NCI-H2196 (cell line): ENCODE measurements around the gene CPEB3.

Experiments used
- DNase-seq: peaks from one replicate; lab custom pipeline; 2025; ENCODE audit not compliant: unreplicated experiment; lab: John Stamatoyannopoulos, UW

Gene CPEB3

GRCh38 chr10:92268748-92269147 is 22.1 kb downstream of the CPEB3 start:
- no peak for DNase-seq

GRCh38 chr10:92267343-92267742 is 23.5 kb downstream of the CPEB3 start:
- no peak for DNase-seq

DNA sequence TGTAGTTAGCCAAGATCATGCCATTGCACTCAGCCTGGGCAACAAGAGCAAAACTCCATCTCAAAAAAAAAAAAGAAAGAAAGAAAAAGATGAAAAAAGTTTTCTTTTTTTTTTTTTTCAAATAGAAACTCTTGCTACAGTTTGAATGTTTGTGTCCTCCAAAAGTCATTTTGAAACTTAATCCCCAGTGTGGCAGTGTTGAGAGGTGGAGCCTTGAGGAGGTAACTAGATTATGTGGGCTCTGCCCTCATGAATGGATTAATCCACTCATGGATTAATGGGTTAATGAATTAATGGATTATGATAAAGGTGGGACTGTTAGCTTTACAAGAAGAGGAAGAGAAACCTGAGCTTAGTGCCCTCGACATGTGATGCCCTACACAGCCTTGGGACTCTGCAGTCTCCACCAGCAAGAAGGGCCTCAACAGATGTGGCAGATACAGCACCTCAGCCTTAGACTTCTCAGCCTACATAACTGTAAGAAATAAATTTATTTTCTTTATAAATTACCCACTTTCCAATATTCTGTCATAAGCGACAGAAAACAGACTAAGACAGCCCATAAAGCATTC is 25.1 kb downstream of the CPEB3 start:
- no peak for DNase-seq

- no peak for DNase-seq
Measured at GRCh38 chr10:92264249-92264648, 26.6 kb downstream of the CPEB3 start.

DNA sequence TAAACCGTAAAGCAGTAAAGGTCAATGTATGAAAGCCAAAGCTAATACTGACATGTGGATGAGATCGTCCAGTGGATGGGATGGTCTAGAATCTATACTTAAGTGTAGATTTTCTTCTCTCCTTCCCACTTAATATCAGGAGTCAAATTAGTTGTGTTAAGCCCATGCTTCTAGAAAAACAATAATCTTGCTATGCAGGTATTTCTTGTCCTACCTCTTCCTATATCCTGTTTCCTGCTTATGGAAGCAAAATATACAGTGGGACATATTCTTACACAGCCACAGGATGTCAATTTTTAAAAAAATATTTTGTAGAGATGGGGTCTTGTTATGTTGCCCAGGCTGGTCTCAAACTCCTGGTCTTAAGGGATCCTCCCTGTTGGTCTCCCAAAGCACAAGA is 27.5 kb downstream of the CPEB3 start:
- DNase-seq: no peak

- DNase-seq: no peak
Measured at GRCh38 chr10:92248566-92248965, 42.3 kb downstream of the CPEB3 start.

DNA sequence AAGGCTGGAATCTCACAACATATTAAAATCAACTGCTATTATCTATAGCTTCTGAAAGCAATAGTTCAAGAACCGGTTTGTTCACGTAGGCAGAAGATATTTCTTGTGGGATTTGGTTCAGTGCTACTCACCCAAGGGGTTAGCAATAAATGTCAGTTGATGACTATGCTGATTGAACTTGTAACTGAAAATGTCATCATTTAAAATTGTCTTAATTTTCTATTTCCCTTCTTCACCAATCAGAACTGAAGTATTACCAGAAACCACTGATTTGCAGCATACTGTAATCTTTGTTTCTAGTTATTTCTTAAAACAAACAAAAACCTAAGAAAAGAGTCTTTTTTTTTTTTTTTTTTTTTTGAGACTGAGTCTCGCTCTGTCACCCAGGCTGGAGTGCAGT is 46.1 kb downstream of the CPEB3 start:
- DNase-seq: no peak

DNA sequence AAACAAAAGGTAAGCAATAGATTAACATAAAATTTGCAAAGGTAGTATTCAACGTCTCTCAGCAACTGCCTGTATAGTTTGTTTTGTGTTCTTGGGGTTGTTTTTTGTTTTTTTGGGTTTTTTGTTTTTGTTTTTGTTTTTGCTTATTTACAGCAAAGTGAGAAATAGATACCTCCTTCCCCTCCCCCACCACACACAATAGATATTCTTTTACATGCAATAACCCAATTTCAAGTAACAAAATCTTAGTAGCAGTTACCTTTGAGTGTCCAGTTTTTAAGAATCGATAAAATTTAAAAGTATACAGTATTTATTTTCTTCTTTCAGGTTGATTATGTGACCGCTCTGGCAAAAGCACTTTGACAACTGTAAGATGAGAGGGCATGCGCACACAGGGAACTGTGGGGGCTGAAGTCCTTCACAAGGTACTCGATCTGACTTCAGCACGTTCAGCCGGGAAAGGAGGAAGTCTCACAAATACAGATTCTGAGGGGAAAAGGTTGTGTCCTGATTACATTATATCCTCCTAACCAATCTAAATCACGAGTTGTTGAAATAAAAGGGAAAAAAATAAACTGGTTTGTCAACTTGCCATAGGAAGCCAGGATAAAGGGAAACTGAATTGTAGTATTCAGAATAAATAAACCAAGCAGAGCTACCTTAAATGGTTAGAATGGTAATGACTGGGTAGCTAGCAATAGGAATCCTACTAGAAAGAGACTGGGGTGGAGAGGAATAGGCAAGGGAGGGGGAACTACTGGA is 47.8 kb downstream of the CPEB3 start:
- DNase-seq: peak; percentile 52

DNA sequence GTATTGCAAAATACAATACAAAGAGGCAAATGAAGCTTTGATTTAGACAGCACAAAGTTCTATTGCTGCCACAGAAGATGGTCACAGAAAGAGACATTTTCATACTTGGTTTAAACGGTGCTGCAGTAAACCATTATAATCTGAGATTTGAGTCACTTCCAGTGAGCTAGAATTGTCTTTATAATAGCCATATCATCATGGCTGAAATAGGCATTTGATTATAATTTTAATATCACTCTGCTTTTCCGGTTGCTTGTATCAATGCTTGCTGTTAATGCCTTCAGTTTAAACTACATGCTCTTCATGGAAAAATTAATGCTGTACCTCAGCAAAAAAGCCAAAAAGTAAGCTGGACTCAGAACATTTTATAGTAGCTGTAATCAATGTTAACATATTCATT is 48.5 kb downstream of the CPEB3 start:
- DNase-seq: no peak

DNA sequence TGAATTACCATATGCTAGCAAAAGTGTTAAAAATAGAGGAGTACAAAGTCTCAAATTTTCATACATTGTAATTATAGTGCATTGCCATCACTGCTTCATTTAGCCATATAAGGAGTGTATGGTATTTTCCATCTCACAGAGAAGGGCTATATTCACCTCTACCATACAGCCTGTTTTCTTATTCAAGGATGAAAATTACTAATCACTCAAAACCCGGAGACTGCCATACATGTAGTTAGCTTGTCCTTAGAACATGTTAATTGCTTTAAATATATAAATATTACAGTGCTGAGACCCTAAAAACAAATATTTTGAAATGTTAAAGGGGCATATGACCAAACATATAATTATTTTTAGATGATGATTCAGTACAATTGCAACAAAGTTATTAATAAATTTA is 49.4 kb downstream of the CPEB3 start:
- no peak for DNase-seq

GRCh38 chr10:92241158-92241500 is 49.7 kb downstream of the CPEB3 start:
- no peak for DNase-seq

DNA sequence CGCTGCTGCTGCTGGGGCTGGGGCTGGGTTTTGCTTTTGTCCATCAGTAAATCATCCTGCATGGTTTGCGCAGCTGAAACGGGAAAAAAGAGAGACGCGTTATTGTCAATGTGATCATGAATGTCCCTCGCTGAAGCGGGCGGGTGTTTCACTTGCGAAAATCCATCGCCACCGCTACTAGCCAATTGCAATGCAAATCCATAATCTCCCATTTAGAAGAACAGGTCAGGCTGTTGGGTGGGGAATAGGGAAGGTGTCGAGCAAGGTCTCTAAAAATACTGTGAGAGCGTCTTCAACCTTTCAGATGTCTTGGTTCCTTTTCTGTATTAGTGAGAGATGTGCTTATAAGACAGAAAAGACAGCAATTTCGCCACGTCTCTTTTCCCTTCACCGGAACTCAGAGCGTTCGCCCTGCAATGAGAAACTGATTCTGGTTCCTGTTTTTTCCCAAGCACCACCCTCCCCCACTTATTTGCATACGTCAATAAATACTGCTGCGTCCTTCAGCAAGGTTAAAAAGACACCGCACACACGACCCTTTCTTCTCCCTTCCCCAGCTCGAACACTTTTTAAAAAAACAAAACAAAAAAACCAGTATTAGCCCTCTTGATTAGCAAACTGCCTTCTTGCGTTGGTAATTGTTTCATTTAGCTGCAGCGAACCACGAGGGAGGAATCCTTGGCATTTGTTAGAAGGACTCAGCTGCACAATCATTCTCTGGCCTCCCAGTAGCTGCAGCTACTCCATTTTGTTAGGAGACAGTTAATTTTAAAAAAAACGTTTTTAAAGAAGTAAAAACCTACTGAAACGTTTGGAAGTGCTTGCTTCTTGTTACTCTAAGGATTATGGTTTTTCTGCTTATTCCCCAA is 50.4 kb downstream of the CPEB3 start:
- DNase-seq: peak; percentile 17

DNA sequence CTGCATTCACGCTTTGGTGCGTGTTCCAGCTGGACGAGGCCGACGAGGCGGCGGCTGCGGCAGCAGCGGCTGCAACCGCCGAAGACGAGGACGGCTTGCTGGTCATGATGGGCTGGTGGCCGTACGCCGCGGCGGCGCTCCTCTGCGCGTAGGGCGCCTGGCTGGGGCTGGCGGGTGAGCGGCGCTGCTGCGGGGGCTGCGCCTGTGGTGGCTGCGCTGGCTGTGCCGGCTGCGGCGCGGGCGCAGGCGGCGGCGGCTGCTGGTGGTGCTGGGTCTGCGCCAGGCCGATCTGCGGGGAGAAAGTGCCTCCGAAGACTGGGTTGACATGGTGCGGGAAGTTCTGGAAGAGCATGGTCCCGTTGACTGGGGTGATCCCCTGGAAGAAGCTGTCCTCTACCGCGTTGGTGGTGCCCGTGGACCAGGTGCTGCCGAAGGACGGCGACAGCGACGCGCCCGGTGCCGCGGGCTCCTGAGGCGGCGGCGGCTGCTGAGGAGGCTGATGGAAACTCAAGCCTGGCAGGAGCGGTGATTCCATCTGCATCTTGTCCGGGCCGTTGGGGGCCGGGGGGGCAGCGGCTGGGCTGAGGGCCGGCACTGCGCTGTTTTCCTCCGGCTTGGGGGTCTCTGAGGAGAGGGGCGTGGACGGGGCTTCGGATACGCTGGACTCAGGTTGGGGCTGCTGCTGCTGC is 51.1 kb downstream of the CPEB3 start:
- DNase-seq: no peak

DNA sequence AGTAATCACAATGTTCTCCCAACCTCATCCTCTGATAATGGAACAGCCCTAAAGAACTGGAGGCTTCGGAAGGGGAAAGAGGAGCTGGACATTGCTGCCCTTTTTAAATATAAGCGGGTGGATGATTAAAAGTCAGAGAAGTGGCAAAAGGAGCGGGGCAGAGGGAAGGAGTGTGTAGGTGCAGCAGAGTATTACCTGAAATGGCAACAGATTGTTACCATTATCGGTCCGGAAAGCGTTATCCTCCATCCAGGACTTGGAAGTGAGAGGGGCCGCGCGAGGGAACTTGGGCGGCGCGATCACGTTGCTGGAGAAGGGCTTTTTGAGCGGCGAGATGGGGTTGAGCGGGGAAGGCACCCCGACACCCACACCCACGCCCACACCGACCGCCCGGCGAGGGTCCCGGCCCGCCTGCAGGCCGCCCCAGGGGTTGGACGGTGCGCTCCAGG is 51.7 kb downstream of the CPEB3 start:
- DNase-seq: no peak

DNA sequence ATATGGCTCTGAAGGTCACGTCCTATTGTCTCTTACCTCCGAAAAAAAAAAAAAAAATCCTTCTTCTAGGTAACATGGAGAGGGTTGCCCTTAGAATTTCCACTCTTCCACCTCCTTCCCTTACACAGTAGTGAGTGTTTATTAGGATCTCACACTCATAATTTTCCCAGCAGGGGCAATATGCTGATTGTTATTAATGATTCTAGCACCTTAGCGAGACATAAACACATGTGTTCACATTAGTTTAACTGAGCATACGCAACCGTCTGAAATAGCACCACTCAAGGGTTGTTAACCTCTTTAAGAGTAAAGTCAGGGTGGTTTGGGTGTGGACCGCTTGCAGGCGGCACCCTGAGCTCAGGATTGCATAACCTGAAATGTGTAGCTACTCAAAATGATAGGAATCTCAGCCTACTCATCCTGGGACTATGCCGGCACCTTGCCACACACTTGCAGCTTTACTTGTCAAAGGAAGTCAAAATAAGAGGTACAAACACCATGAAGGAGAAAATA is 52.2 kb downstream of the CPEB3 start:
- DNase-seq: no peak

DNA sequence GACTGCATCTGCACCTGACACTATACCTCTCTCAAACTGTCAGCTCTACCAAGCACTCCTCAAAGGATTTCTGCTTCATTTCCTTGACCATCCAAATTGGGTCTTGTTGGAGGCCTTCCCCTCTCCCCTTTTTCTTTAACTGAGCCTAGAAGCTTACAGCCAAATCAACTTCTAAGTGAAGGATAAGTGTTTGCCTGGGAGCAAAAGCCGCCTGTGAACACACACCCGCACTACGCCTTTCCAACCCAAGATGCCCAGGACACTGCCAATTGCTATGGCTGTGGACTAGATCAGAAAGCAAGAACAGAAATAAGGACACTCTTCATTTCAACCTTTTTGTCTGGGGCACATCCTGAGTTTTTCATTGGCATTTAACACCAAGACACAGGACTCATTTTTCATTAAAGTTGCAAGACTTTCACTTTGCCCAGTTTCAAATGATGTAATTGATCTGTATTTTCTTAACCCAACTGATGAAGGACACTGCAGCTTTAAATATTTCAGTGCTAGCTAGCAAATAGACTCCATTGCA is 52.8 kb downstream of the CPEB3 start:
- DNase-seq: no peak

DNA sequence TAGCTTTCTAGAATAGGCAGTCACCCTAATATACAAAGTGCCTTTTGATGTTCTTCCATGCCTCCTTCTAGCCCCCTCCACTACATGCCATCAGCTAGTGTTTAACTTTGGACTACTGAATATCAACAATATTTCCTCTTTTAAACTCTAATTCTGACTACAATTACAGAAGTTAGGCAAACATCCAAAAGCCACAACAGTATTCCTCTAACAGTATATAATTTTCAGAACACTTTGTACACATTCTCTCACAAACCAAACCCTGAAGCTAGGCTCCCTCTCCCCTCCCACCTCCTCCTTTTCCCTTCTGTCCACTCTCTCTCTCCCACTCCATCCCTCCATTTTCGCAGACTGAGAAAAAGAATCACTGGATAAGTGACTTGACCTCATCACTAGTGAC is 59.7 kb downstream of the CPEB3 start:
- DNase-seq: no peak

DNA sequence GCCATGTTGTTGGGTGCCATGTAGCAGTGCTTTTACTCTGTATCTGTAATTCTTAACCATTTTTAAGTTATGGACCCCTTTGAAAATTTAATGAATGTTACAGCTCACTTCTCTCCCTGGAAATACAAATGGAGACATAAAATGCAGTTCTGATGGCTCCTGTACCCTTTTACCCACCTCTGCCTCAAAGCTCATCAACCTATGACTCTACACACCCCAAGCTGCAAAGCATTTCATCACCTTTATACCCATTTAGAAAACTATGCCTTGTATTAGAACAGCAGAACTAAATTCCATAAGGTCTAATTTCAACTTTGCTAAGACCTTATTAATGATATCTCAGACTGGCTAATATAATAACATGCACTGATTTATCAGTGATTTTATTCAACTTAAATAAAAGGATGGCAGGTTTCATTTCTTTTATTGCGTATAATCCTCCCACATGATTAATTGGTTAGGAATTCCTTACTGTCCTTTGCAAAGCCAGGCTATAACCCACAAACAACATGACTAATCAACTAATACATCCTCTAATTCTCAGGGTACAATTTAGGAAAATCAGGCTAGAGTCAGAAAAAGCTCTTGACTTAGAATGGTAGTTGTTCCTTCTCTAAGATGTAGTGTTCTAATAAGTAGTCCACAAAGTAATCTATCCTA is 68.1 kb downstream of the CPEB3 start:
- DNase-seq: no peak

GRCh38 chr10:92219559-92219958 is 71.3 kb downstream of the CPEB3 start:
- DNase-seq: no peak

DNA sequence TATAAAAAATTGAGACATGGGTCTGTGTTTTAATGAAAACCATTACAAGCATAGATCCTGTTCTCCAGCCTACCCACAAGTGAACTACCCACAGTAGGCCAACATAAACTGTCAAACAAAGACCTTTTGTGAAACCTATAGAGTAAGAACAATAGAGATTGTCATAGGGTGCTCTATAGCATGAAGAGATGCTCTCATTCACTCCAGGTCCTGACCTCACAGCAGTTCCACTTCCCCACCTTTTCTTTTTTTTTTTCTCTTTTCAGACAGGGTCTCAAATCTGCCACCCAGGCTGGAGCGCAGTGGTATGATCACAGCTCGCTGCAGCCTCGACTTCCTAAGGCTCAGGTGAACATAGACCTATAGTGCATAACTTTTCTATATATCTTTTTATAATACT is 72.3 kb downstream of the CPEB3 start:
- DNase-seq: no peak
